ENCODE data around the gene FRAS1. TPM values are rescaled to one million over a fixed set of nuclear protein-coding genes. Genes with fewer than 3 reads are reported as not detected.
"Not testable (repeated sequence)": the region's sequence is repeated elsewhere in the genome, so short reads cannot be mapped to it uniquely, and the experiment has no call there.

Gene FRAS1
- under 1 TPM; 0.23 to 0.53 TPM for total RNA-seq

GRCh38 chr4:78057135-78057599 lies at the start of gene FRAS1:
Gene FRAS1 (plus strand): TSS chr4:78057323. CDS start chr4:78058010, 687 bp downstream.
- H3K36me3 Mint-ChIP-seq: no peaks in the 10 kb centered on the region
- H3K4me3 Mint-ChIP-seq: peak within 1 kb of the TSS; percentile 86
- H3K9me3 Mint-ChIP-seq: no peaks in the 10 kb centered on the region
- peak; percentile 58 for DNase-seq
- peaks cover 22% of the 10 kb centered on the region for H3K4me1 Mint-ChIP-seq
- H3K27ac Mint-ChIP-seq: no peak within 1 kb of the TSS
- POLR2A ChIA-PET: interaction anchor here (1.4 kb wide), 1 partner anchor 195 kb away, joined by 3 read pairs; the partner anchor contains the start of gene MRPL1
- H3K27me3 Mint-ChIP-seq: peaks cover 56% of the 10 kb centered on the region
- peak; percentile 53 for ATAC-seq (ENCODE audit: low read depth)

GRCh38 chr4:78011003-78011402 lies 46.1 kb upstream of the FRAS1 start:
- ATAC-seq (ENCODE audit: low read depth); H3K4me1 Mint-ChIP-seq; DNase-seq; H3K27ac Mint-ChIP-seq; H3K4me3 Mint-ChIP-seq; H3K36me3 Mint-ChIP-seq; POLR2A ChIA-PET: not testable (repeated sequence)
- peaks cover 11% of the 10 kb centered on the region for H3K27me3 Mint-ChIP-seq
- peaks cover 16% of the 10 kb centered on the region for H3K9me3 Mint-ChIP-seq

GRCh38 chr4:78014889-78015886 lies 41.9 kb upstream of the FRAS1 start:
- H3K4me1 Mint-ChIP-seq: no peaks in the 10 kb centered on the region
- POLR2A ChIA-PET: no interaction called here
- peaks cover 11% of the 10 kb centered on the region for H3K9me3 Mint-ChIP-seq
- ATAC-seq (ENCODE audit: low read depth) (no peak), DNase-seq (no peak)
- peaks cover 3% of the 10 kb centered on the region for H3K36me3 Mint-ChIP-seq
- peaks cover 9% of the 10 kb centered on the region for H3K27me3 Mint-ChIP-seq
- no peak overlapping the region for H3K27ac Mint-ChIP-seq
- no peak overlapping the region for H3K4me3 Mint-ChIP-seq

GRCh38 chr4:78018271-78019049 lies 38.7 kb upstream of the FRAS1 start:
- POLR2A ChIA-PET: no interaction called here
- no peak for ATAC-seq (ENCODE audit: low read depth)
- no peak for DNase-seq
- Mint-ChIP-seq H3K4me1 (no peaks in the 10 kb centered on the region), H3K27me3 (peaks cover 9% of the 10 kb centered on the region), H3K27ac (no peak overlapping the region), H3K9me3 (peaks cover 3% of the 10 kb centered on the region), H3K4me3 (no peak overlapping the region), H3K36me3 (no peaks in the 10 kb centered on the region)

GRCh38 chr4:78019414-78019813 lies 37.7 kb upstream of the FRAS1 start:
- Mint-ChIP-seq H3K27me3 (peaks cover 11% of the 10 kb centered on the region), H3K36me3 (no peaks in the 10 kb centered on the region), H3K4me1 (no peaks in the 10 kb centered on the region), H3K9me3 (peaks cover 3% of the 10 kb centered on the region), H3K4me3 (no peak overlapping the region), H3K27ac (no peak overlapping the region)
- ATAC-seq (ENCODE audit: low read depth) (no peak), DNase-seq (no peak)
- POLR2A ChIA-PET: no interaction called here

- no peak overlapping the region for H3K27ac Mint-ChIP-seq
- no peak for ATAC-seq (ENCODE audit: low read depth)
- H3K9me3 Mint-ChIP-seq: no peaks in the 10 kb centered on the region
- H3K27me3 Mint-ChIP-seq: peaks cover 8% of the 10 kb centered on the region
- H3K4me1 Mint-ChIP-seq: no peaks in the 10 kb centered on the region
- no peak for DNase-seq
- no peaks in the 10 kb centered on the region for H3K36me3 Mint-ChIP-seq
- no peak overlapping the region for H3K4me3 Mint-ChIP-seq
- POLR2A ChIA-PET: no interaction called here
Observed at GRCh38 chr4:78020677-78021076, 36.4 kb upstream of the FRAS1 start.

- no peak overlapping the region for H3K4me3 Mint-ChIP-seq
- no peak overlapping the region for H3K27ac Mint-ChIP-seq
- DNase-seq (no peak), ATAC-seq (ENCODE audit: low read depth) (no peak)
- H3K27me3 Mint-ChIP-seq: peaks cover 6% of the 10 kb centered on the region
- H3K9me3 Mint-ChIP-seq: no peaks in the 10 kb centered on the region
- H3K36me3 Mint-ChIP-seq: no peaks in the 10 kb centered on the region
- POLR2A ChIA-PET: no interaction called here
- H3K4me1 Mint-ChIP-seq: no peaks in the 10 kb centered on the region
Observed at GRCh38 chr4:78022517-78022916, 34.6 kb upstream of the FRAS1 start.

GRCh38 chr4:78024085-78024484 lies 33.0 kb upstream of the FRAS1 start:
- ATAC-seq (ENCODE audit: low read depth): no peak
- POLR2A ChIA-PET: no interaction called here
- no peak overlapping the region for H3K27ac Mint-ChIP-seq
- H3K9me3 Mint-ChIP-seq: no peaks in the 10 kb centered on the region
- no peaks in the 10 kb centered on the region for H3K36me3 Mint-ChIP-seq
- no peak overlapping the region for H3K4me3 Mint-ChIP-seq
- H3K4me1 Mint-ChIP-seq: no peaks in the 10 kb centered on the region
- DNase-seq: no peak
- H3K27me3 Mint-ChIP-seq: peaks cover 6% of the 10 kb centered on the region

GRCh38 chr4:78024576-78025091 lies 32.5 kb upstream of the FRAS1 start:
- POLR2A ChIA-PET: no interaction called here
- H3K27me3 Mint-ChIP-seq: peaks cover 10% of the 10 kb centered on the region
- DNase-seq (no peak), ATAC-seq (ENCODE audit: low read depth) (no peak)
- no peaks in the 10 kb centered on the region for H3K36me3 Mint-ChIP-seq
- no peak overlapping the region for H3K4me3 Mint-ChIP-seq
- no peaks in the 10 kb centered on the region for H3K4me1 Mint-ChIP-seq
- no peaks in the 10 kb centered on the region for H3K9me3 Mint-ChIP-seq
- no peak overlapping the region for H3K27ac Mint-ChIP-seq

- peaks cover 1% of the 10 kb centered on the region for H3K9me3 Mint-ChIP-seq
- H3K27me3 Mint-ChIP-seq: peaks cover 7% of the 10 kb centered on the region
- H3K4me3 Mint-ChIP-seq: no peak overlapping the region
- no peaks in the 10 kb centered on the region for H3K4me1 Mint-ChIP-seq
- H3K36me3 Mint-ChIP-seq: no peaks in the 10 kb centered on the region
- H3K27ac Mint-ChIP-seq: no peak overlapping the region
- DNase-seq: no peak
- POLR2A ChIA-PET: no interaction called here
- ATAC-seq (ENCODE audit: low read depth): no peak
Observed at GRCh38 chr4:78031417-78031950, 25.6 kb upstream of the FRAS1 start.

- H3K4me1 Mint-ChIP-seq: no peaks in the 10 kb centered on the region
- H3K4me3 Mint-ChIP-seq: no peak overlapping the region
- H3K27me3 Mint-ChIP-seq: peaks cover 7% of the 10 kb centered on the region
- H3K27ac Mint-ChIP-seq: no peak overlapping the region
- H3K9me3 Mint-ChIP-seq: peaks cover 1% of the 10 kb centered on the region
- POLR2A ChIA-PET: no interaction called here
- no peaks in the 10 kb centered on the region for H3K36me3 Mint-ChIP-seq
- DNase-seq: no peak
- no peak for ATAC-seq (ENCODE audit: low read depth)
Observed at GRCh38 chr4:78032446-78032845, 24.7 kb upstream of the FRAS1 start.

- Mint-ChIP-seq H3K9me3 (peaks cover 1% of the 10 kb centered on the region), H3K36me3 (no peaks in the 10 kb centered on the region), H3K4me3 (no peak overlapping the region), H3K4me1 (no peaks in the 10 kb centered on the region), H3K27me3 (peaks cover 7% of the 10 kb centered on the region), H3K27ac (no peak overlapping the region)
- POLR2A ChIA-PET: no interaction called here
- DNase-seq (no peak), ATAC-seq (ENCODE audit: low read depth) (no peak)
Observed at GRCh38 chr4:78032929-78033328, 24.2 kb upstream of the FRAS1 start.

- peaks cover 1% of the 10 kb centered on the region for H3K9me3 Mint-ChIP-seq
- no peak overlapping the region for H3K4me3 Mint-ChIP-seq
- no peak for ATAC-seq (ENCODE audit: low read depth)
- H3K36me3 Mint-ChIP-seq: no peaks in the 10 kb centered on the region
- no peaks in the 10 kb centered on the region for H3K4me1 Mint-ChIP-seq
- peaks cover 11% of the 10 kb centered on the region for H3K27me3 Mint-ChIP-seq
- H3K27ac Mint-ChIP-seq: no peak overlapping the region
- no peak for DNase-seq
- POLR2A ChIA-PET: no interaction called here
Observed at GRCh38 chr4:78033861-78034260, 23.3 kb upstream of the FRAS1 start.

Data from activated naive CD8-positive, alpha-beta T cell treated with anti-CD3 and anti-CD28 coated beads, Interleukin-2, amount 10 ng/mL, durations not matched to agents 7 days and 5 days (primary cell).